IPS DF 6.9 (cell line): Measurements from ENCODE around the gene AFMID.
A peak's percentile ranks its signal among the peaks of the same experiment; 100 is the strongest.

Experiments used
- DNase-seq: peaks from one replicate; pipeline ENCODE4 v3.0.0-alpha.2; 2013; ENCODE audit warnings: low read depth, low spot score
- H3K27ac ChIP-seq: one replicate; pipeline ENCODE4 v1.5.1; 2013; ENCODE audit warnings: low read length, control low read depth
- H3K27me3 ChIP-seq: 2 replicates; pipeline ENCODE4 v1.6.1; 2013; ENCODE audit warnings: mild to moderate bottlenecking, low read length; ENCODE audit not compliant: control insufficient read depth, insufficient read depth
- H3K36me3 ChIP-seq: 2 replicates; pipeline ENCODE4 v1.6.1; 2013; ENCODE audit warnings: low read length; ENCODE audit not compliant: control insufficient read depth, insufficient read depth
- H3K4me1 ChIP-seq: 2 replicates; pipeline ENCODE4 v1.6.1; 2013; ENCODE audit warnings: low read length; ENCODE audit not compliant: control insufficient read depth, insufficient read depth
- H3K4me3 ChIP-seq: 2 replicates; pipeline ENCODE4 v1.5.1; 2013; ENCODE audit warnings: mild to moderate bottlenecking, low read length
- H3K9me3 ChIP-seq: 2 replicates; pipeline ENCODE4 v1.6.1; 2013; ENCODE audit warnings: low read length, inconsistent platforms; ENCODE audit not compliant: control insufficient read depth, insufficient read depth
- WGBS: extraction: QIAGEN DNeasy Blood & Tissue Kit; methylation state at CpG from one replicate; pipeline ENCODE4 v1.1.7; 2013; ENCODE audit warnings: mixed read lengths, missing lambda C conversion rate; ENCODE audit not compliant: insufficient read length, insufficient coverage; 5-methylcytosine and 5-hydroxymethylcytosine counted together

AFMID gene

GRCh38 chr17:78184351-78184750, 2.8 kb upstream of the AFMID start:
- H3K4me3 ChIP-seq, result no peak overlapping the region
- H3K27me3 ChIP-seq, result no peaks in the 10 kb centered on the region
- H3K9me3 ChIP-seq, result no peaks in the 10 kb centered on the region
- H3K4me1 ChIP-seq, result 0 out of 2 replicates have a peak, but pooled peaks cover 4% of the 10 kb centered on the region
- no peak for DNase-seq
- H3K36me3 ChIP-seq, result peaks cover 26% of the 10 kb centered on the region
- WGBS, result no CpG with 5 or more reads among the region's 10 CpGs
- no peak overlapping the region for H3K27ac ChIP-seq

GRCh38 chr17:78184868-78185267, 2.3 kb upstream of the AFMID start:
- Histone ChIP-seq H3K27ac (no peak overlapping the region), H3K9me3 (no peaks in the 10 kb centered on the region), H3K4me1 (0 out of 2 replicates have a peak, but pooled peaks cover 4% of the 10 kb centered on the region), H3K4me3 (no peak overlapping the region), H3K36me3 (peaks cover 21% of the 10 kb centered on the region), H3K27me3 (no peaks in the 10 kb centered on the region)
- WGBS, result no CpG with 5 or more reads among the region's 9 CpGs
- DNase-seq, result no peak

GRCh38 chr17:78185981-78186691, 1.0 kb upstream of the AFMID start:
- no peak for DNase-seq

DNA sequence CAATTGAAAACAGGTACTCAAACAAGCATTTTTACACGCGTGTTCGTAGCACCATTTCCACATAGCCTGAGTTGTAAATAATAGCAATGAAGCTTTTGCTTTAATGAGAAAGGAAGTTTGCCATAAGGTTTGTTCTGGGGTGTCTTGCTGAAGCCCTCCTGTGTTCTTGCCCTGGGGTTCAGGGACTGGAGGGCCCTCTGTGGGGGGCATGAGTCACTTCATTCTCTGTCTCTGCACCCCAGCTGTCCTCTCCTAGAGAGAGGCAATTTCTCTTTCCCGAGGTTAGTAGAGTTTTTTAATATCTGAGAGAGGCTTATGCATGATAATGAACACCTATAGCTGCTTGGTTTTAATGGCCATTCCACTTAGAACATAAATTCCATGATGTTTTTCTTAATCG, 9.6 kb downstream of the AFMID start:
- no peak for DNase-seq
- WGBS, result no CpG with 5 or more reads among the region's 5 CpGs
- no peaks in the 10 kb centered on the region for H3K27me3 ChIP-seq
- H3K27ac ChIP-seq, result no peak overlapping the region
- no peaks in the 10 kb centered on the region for H3K36me3 ChIP-seq
- no peaks in the 10 kb centered on the region for H3K9me3 ChIP-seq
- H3K4me3 ChIP-seq, result no peak overlapping the region
- H3K4me1 ChIP-seq, result peaks cover 4% of the 10 kb centered on the region

More at GRCh38 chr17:78185981-78186691, 1.0 kb upstream of the AFMID start:
- Histone ChIP-seq H3K4me3 (peak overlapping the region; percentile 82; the same call in 1 of the 2 replicates), H3K9me3 (no peaks in the 10 kb centered on the region), H3K4me1 (0 out of 2 replicates have a peak, but pooled peaks cover 5% of the 10 kb centered on the region), H3K27me3 (no peaks in the 10 kb centered on the region), H3K36me3 (peaks cover 22% of the 10 kb centered on the region), H3K27ac (no peak overlapping the region)
- no CpG with 5 or more reads among the region's 10 CpGs for WGBS

- H3K4me1 ChIP-seq, result peaks cover 4% of the 10 kb centered on the region
- no CpG with 5 or more reads among the region's 9 CpGs for WGBS
- H3K27me3 ChIP-seq, result no peaks in the 10 kb centered on the region
- no peak overlapping the region for H3K27ac ChIP-seq
- DNase-seq, result no peak
- H3K9me3 ChIP-seq, result no peaks in the 10 kb centered on the region
- H3K4me3 ChIP-seq, result no peak overlapping the region
- no peaks in the 10 kb centered on the region for H3K36me3 ChIP-seq
These were observed 10.1 kb downstream of the AFMID start for GRCh38 chr17:78197147-78197832.

DNA sequence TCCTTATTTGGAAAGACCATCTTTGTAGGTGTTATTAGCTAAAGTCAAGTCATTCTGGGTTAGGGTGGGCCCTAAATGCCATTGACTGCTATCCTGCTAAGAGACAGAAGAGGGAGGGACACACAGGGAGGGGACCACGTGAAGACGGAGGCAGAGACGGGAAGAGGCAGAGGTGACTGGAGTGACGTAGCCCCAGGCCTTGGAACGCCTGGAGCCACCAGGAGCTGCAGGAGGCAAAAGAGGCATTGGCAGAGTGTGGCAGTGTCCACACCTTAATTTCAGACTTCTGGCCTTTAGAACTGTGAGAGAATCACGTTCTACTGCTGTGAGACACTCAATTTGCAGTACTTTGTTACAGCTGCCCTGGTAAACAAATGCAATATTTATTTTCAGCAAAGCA, 13.3 kb downstream of the AFMID start:
- H3K4me3 ChIP-seq, result no peak overlapping the region
- no peak overlapping the region for H3K27ac ChIP-seq
- peaks cover 4% of the 10 kb centered on the region for H3K4me1 ChIP-seq
- no peaks in the 10 kb centered on the region for H3K9me3 ChIP-seq
- no peaks in the 10 kb centered on the region for H3K27me3 ChIP-seq
- no peak for DNase-seq
- peaks cover 3% of the 10 kb centered on the region for H3K36me3 ChIP-seq
- no CpG with 5 or more reads among the region's 6 CpGs for WGBS

- no peak for DNase-seq
- H3K4me3 ChIP-seq, result no peak overlapping the region
- no CpG with 5 or more reads among the region's 8 CpGs for WGBS
- H3K27ac ChIP-seq, result no peak overlapping the region
- H3K27me3 ChIP-seq, result no peaks in the 10 kb centered on the region
- H3K36me3 ChIP-seq, result peaks cover 3% of the 10 kb centered on the region
- H3K9me3 ChIP-seq, result no peaks in the 10 kb centered on the region
- peaks cover 2% of the 10 kb centered on the region; the same call in 1 of the 2 replicates for H3K4me1 ChIP-seq
These were observed 15.5 kb downstream of the AFMID start for GRCh38 chr17:78202666-78203065.

DNA sequence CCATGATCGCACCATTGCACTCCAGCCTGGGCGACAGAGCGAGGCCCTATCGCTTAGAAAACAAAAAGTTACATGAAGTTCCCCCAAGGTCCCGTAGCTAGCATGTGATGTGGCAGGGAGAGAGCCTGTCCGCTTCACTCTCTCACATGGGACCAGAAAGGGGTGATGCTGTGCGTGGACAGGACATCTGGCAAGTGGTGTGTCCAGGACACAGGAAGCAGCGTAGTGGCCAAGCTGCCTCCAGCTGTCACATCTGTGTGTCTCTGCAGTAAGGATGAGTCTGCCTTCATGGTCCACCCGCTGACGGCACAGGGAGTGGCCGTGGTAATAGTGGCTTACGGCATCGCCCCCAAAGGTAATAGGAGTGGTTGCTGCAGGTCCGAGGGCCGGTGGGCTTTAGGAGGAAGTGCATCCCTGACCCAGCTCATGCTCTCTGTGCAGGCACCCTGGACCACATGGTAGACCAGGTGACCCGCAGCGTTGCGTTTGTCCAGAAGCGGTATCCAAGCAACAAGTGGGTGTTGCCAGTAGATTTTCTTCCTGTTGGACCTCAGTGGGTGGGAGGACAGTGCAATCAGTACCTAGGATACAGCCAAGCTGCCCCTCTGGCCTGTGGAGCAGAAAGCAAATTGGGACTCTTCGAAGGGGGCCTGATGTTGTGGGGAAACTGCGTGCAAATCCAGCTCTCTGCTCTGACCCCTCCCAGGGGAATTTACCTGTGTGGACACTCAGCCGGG, 17.4 kb downstream of the AFMID start:
- H3K36me3 ChIP-seq, result peaks cover 3% of the 10 kb centered on the region
- no peak overlapping the region for H3K27ac ChIP-seq
- no peak for DNase-seq
- no peaks in the 10 kb centered on the region for H3K9me3 ChIP-seq
- no CpG with 5 or more reads among the region's 22 CpGs for WGBS
- no peak overlapping the region for H3K4me3 ChIP-seq
- no peaks in the 10 kb centered on the region for H3K27me3 ChIP-seq
- H3K4me1 ChIP-seq, result no peaks in the 10 kb centered on the region

DNA sequence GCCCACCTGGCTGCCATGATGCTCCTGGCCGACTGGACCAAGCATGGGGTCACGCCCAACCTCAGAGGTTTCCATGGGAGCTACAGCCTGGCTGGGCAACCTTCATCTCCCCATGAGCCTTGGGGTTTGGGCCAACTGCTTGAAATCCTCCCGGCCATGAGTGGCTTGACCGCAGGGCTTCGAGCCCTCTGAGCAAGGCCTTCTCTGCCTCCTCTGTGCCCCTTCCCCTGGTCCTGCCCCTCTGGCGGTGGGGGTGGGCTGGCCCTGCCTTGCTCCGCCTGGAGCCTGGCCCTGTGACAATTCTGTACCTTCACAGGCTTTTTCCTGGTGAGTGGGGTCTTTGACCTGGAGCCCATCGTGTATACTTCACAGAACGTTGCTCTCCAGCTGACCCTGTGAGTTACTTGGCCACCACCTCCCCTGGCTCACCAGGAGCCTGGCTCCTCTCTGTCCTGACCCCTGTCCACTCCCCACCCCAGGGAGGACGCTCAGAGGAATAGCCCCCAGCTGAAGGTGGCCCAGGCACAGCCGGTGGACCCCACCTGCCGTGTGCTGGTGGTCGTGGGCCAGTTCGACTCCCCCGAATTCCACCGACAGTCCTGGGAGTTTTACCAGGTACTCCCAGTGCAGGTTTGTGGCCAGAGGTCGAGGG, 18.1 kb downstream of the AFMID start:
- Histone ChIP-seq H3K27me3 (no peaks in the 10 kb centered on the region), H3K27ac (no peak overlapping the region), H3K4me1 (no peaks in the 10 kb centered on the region), H3K9me3 (no peaks in the 10 kb centered on the region), H3K36me3 (peaks cover 3% of the 10 kb centered on the region), H3K4me3 (no peak overlapping the region)
- WGBS, result no CpG with 5 or more reads among the region's 17 CpGs
- no peak for DNase-seq

DNA sequence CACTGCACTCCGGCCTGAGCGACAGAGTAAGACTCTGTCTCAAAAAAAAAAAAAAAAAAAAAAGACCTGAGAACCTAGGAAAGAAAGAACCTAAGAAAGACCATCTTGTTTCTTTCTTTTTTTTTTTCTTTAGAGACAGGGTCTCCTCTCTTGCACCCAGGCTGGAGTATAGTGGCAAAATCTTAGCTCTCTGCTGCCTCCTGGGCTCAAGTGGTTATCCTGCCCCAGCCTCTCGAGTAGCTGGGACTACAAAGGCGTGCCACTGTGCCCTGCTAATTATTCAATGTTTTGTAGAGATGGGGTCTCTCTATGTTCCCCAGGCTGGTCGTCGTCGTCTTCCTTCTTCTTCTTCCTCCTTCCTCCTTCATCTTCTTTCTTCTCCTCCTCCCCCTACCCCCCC, 19.1 kb downstream of the AFMID start:
- no CpG with 5 or more reads among the region's 7 CpGs for WGBS
- Histone ChIP-seq H3K27me3 (no peaks in the 10 kb centered on the region), H3K4me1 (no peaks in the 10 kb centered on the region), H3K9me3 (no peaks in the 10 kb centered on the region), H3K27ac (no peak overlapping the region), H3K36me3 (peaks cover 3% of the 10 kb centered on the region), H3K4me3 (no peak overlapping the region)
- no peak for DNase-seq
